ENCODE data around the gene CLNK.

DNA sequence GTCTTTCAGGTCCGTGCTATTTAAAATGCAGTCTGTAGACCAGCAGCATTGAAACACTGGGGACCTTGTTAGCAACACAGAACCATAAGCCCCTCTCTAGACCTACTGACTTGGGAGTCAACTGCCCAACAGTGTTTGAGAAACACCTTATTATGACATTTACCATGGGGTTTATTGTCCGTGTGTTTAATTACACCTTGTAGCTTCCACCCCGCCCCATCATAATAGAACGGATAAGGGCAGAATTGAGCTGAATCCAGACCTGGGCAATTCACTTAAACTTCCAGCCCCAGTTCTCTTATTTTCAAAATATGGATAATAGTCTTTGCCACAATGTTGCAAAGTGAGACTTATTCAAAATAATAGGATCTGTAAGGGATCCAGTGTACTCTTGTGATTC lies 30.6 kb upstream of the CLNK start:
- TF ChIP-seq, protein P1, sequence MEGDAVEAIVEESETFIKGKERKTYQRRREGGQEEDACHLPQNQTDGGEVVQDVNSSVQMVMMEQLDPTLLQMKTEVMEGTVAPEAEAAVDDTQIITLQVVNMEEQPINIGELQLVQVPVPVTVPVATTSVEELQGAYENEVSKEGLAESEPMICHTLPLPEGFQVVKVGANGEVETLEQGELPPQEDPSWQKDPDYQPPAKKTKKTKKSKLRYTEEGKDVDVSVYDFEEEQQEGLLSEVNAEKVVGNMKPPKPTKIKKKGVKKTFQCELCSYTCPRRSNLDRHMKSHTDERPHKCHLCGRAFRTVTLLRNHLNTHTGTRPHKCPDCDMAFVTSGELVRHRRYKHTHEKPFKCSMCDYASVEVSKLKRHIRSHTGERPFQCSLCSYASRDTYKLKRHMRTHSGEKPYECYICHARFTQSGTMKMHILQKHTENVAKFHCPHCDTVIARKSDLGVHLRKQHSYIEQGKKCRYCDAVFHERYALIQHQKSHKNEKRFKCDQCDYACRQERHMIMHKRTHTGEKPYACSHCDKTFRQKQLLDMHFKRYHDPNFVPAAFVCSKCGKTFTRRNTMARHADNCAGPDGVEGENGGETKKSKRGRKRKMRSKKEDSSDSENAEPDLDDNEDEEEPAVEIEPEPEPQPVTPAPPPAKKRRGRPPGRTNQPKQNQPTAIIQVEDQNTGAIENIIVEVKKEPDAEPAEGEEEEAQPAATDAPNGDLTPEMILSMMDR (IDR thresholded peaks at IDR 0.05 in 8 of 11, conservative IDR thresholded peaks at IDR 0.05 in 3 of 11), result no peak
- no peak for TF ChIP-seq POLR2AphosphoS5 (IDR thresholded peaks at IDR 0.05)
